Keratinocyte (primary cell): ENCODE results near the gene CLMN. TPM values are rescaled to one million over a fixed set of nuclear protein-coding genes. Genes with fewer than 3 reads are reported as not detected.

Source experiments
- DNase-seq: peaks from one replicate; pipeline ENCODE4 v3.0.0-alpha.2; 2011; ENCODE audit warnings: low read depth, missing footprints, low spot score
- FAIRE-seq: peaks from 2 replicates; lab custom pipeline; 2011; peaks lifted over from hg19 to GRCh38; lab: Jason Lieb, UNC
- H2AFZ ChIP-seq: 2 replicates; pipeline ENCODE4 v1.6.0; 2012; ENCODE audit warnings: low read length, control low read depth, inconsistent platforms; ENCODE audit not compliant: control insufficient read depth
- H3K27ac ChIP-seq: 2 replicates; pipeline ENCODE4 v1.5.1; 2011; ENCODE audit warnings: low read length; ENCODE audit not compliant: control insufficient read depth, insufficient read depth
- H3K27me3 ChIP-seq: 3 replicates; pipeline ENCODE4 v1.6.0; 2011; ENCODE audit warnings: low read length; ENCODE audit not compliant: control insufficient read depth, insufficient read depth; ENCODE audit errors: extremely low read depth
- H3K36me3 ChIP-seq, 2 experiments: 2 replicates in 1 of 2; 3 replicates in 1 of 2; pipeline ENCODE4 v1.5.1; 2011; ENCODE audit warnings: low read length in 2 of 2, mild to moderate bottlenecking in 1 of 2; ENCODE audit not compliant: control insufficient read depth in 2 of 2, insufficient read depth in 2 of 2; ENCODE audit errors: extremely low read depth in 1 of 2
- H3K4me1 ChIP-seq: 3 replicates; pipeline ENCODE4 v1.5.1; 2011; ENCODE audit warnings: low read length; ENCODE audit not compliant: control insufficient read depth, insufficient read depth; ENCODE audit errors: extremely low read depth
- H3K4me2 ChIP-seq: 3 replicates; pipeline ENCODE4 v1.6.0; 2011; ENCODE audit warnings: low read depth, low read length; ENCODE audit not compliant: control insufficient read depth, insufficient read depth; ENCODE audit errors: extremely low read depth
- H3K4me3 ChIP-seq, 3 experiments: fragments of 200-600 bp in 1 of 3; sonication (generic) in 1 of 3; 2 replicates in 2 of 3; 3 replicates in 1 of 3; pipeline ENCODE4 v1.5.1; 2011 to 2016; ENCODE audit warnings: low read length in 3 of 3, mild to moderate bottlenecking in 3 of 3, control low read depth in 2 of 3, inconsistent platforms in 1 of 3, low read depth in 1 of 3, mixed read lengths in 1 of 3, mixed run types in 1 of 3, moderate library complexity in 1 of 3; ENCODE audit not compliant: control insufficient read depth in 2 of 3, insufficient read depth in 2 of 3; ENCODE audit errors: extremely low read depth in 1 of 3
- H3K79me2 ChIP-seq: 2 replicates; pipeline ENCODE4 v1.6.0; 2012; ENCODE audit warnings: low read length; ENCODE audit not compliant: control insufficient read depth, insufficient read depth
- H3K9ac ChIP-seq: 3 replicates; pipeline ENCODE4 v1.6.0; 2011; ENCODE audit warnings: low read length; ENCODE audit not compliant: control insufficient read depth, insufficient read depth; ENCODE audit errors: extremely low read depth
- H3K9me1 ChIP-seq: 3 replicates; pipeline ENCODE4 v1.6.0; 2011; ENCODE audit warnings: low read length; ENCODE audit not compliant: control insufficient read depth, insufficient read depth; ENCODE audit errors: extremely low read depth
- H3K9me3 ChIP-seq: 2 replicates; pipeline ENCODE4 v1.5.1; 2012; ENCODE audit warnings: low read depth, low read length; ENCODE audit not compliant: control insufficient read depth
- H4K20me1 ChIP-seq: 3 replicates; pipeline ENCODE4 v1.6.0; 2011; ENCODE audit warnings: low read length; ENCODE audit not compliant: control insufficient read depth, insufficient read depth; ENCODE audit errors: extremely low read depth
- CTCF ChIP-seq, 3 experiments: IDR thresholded peaks in 1 of 3; conservative IDR thresholded peaks in 1 of 3; optimal IDR thresholded peaks in 1 of 3; 2 replicates in 2 of 3; 3 replicates in 1 of 3; pipeline versions ENCODE3 to v1.5.1; 2011; ENCODE audit warnings: low read length in 3 of 3, mild to moderate bottlenecking in 3 of 3, moderate library complexity in 2 of 3, control low read depth in 1 of 3, inconsistent platforms in 1 of 3; ENCODE audit not compliant: insufficient read depth in 2 of 3; ENCODE audit errors: extremely low read depth in 1 of 3
- EZH2 ChIP-seq: IDR thresholded peaks from one replicate; pipeline ENCODE4 v1.6.1; 2012; ENCODE audit warnings: inconsistent platforms, mild to moderate bottlenecking, low read length, moderate library complexity
- dilution Hi-C: fragments of 300-500 bp; cut with MboI; formaldehyde crosslinking; loops from one replicate; pipeline ENCODE4 v1.7.0; 2020; ENCODE audit warnings: low sequenced_read_pairs; ENCODE audit not compliant: extremely low pct_ligation_motif_present
- polyA plus RNA-seq, 5 experiments: library from polyadenylated mRNA; depleted of rRNA in 3 of 5; stranded (reverse) in 3 of 5; stranded (forward) in 1 of 5; unstranded in 1 of 5; fragments of >200 nt; gene quantifications; 1 replicate in 1 of 5; 2 replicates in 3 of 5; 3 replicates in 1 of 5; pipeline versions ENCODE4 v1.2.1 to v1.2.3, GENCODE V29; 2011 to 2012; ENCODE audit warnings: missing spikeins in 2 of 5, low read depth in 1 of 5, low replicate concordance in 1 of 5

The CLMN gene
- polyA plus RNA-seq, 1 donor (not counting 4 experiments of a cell fraction or from before 2014, with no cell fraction given): 6.1 TPM

GRCh38 chr14:95262511-95262891 lies 57.2 kb downstream of the CLMN start:
- Histone ChIP-seq H3K4me1 (peaks cover 52% of the 10 kb centered on the region), H3K36me3 (no peaks in the 10 kb centered on the region), H3K79me2 (no peaks in the 10 kb centered on the region), H3K4me2 (no peak overlapping the region), H3K9me1 (no peaks in the 10 kb centered on the region), H4K20me1 (no peaks in the 10 kb centered on the region), H3K27ac (no peak overlapping the region), H3K9me3 (no peaks in the 10 kb centered on the region), H2AFZ (no peak overlapping the region), H3K9ac (no peak overlapping the region), H3K4me3 (no peak overlapping the region), H3K27me3 (no peaks in the 10 kb centered on the region)
- DNase-seq (no peak), FAIRE-seq (no peak)
- TF ChIP-seq EZH2: no peak
- dilution Hi-C loops: no loop called here

- TF ChIP-seq CTCF (optimal IDR thresholded peaks at IDR 0.05 in 1 of 3, IDR thresholded peaks at IDR 0.05 in 1 of 3, conservative IDR thresholded peaks at IDR 0.05 in 1 of 3; ENCODE audit: extremely low read depth in 1 of 3, insufficient read depth in 2 of 3, low read length in 3 of 3) (no peak), EZH2 (no peak)
- Histone ChIP-seq H3K4me3 (no peak overlapping the region), H4K20me1 (no peaks in the 10 kb centered on the region), H3K4me1 (peaks cover 52% of the 10 kb centered on the region), H3K4me2 (no peak overlapping the region), H3K9me3 (no peaks in the 10 kb centered on the region), H3K36me3 (no peaks in the 10 kb centered on the region), H3K9me1 (no peaks in the 10 kb centered on the region), H3K9ac (peak overlapping the region; percentile 61), H3K27ac (peak overlapping the region; percentile 65), H2AFZ (no peak overlapping the region), H3K79me2 (no peaks in the 10 kb centered on the region), H3K27me3 (no peaks in the 10 kb centered on the region)
- FAIRE-seq (no peak), DNase-seq (no peak)
- dilution Hi-C loops: no loop called here
These were observed 57.8 kb downstream of the CLMN start for GRCh38 chr14:95261616-95262510.
